SK-MEL-5 (cell line): Measurements from ENCODE around the gene MS4A18. TPM values are rescaled to one million over a fixed set of nuclear protein-coding genes. Genes with fewer than 3 reads are reported as not detected.
"Not testable (repeated sequence)": the region's sequence is repeated elsewhere in the genome, so short reads cannot be mapped to it uniquely, and the experiment has no call there.

Source experiments
- DNase-seq: peaks from one replicate; pipeline ENCODE4 v3.0.0-alpha.2; 2016; ENCODE audit warnings: low read depth, low spot score
- in situ Hi-C: cut with HindIII; loops from 2 replicates; pipeline ENCODE4 v1.10.0; 2016; ENCODE audit warnings: low sequenced_read_pairs, high pct_unique_total_duplicates, low pct_unique_long_range_greater_than_20kb
- total RNA-seq: library from RNA; depleted of rRNA; stranded (reverse); fragments of >200 nt; shearing (Covaris generic); gene quantifications from 2 replicates; pipeline ENCODE4 v1.2.3, GENCODE V29; 2014

The MS4A18 gene
- total RNA-seq, 1 experiment from 2014 or later = not detected

- DNase-seq, in situ Hi-C loops: not testable (repeated sequence)
These were observed 35.1 kb downstream of the MS4A18 start for GRCh38 chr11:60759438-60760225.

DNA sequence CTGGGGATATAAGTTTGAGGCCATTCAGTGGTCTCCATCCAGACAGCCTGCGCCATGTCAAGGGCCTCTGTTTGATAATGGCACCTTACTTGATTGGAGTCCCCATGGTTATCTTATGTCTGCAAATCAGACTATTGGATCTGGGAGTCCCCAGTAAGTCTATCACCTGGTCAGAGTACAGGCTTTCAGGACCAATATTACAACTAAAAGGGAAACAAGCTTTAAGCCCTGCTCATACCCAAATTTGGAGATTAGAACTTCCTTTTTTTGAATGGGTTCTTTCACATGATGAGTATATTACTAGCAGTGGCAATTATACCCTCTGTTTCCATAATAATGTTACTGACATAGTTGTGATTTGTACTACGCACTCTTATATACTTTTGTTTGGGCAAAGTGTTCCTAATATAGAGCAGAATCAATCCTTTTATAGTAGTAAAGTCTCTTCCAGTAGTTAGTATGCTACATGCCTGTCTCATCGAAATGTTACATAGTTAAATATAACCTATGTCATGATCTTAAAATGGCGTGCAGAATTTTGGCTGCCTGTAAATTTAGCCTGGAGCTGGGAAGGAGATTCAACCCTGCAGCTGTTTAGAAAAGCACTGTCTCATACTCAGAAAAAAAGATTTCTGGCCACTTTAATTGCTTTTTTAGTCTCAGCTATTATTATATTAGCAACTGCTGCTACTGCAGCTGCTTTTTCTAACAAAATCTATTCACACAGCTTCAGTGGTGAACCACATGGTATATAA, 37.1 kb downstream of the MS4A18 start:
- DNase-seq = no peak

DNA sequence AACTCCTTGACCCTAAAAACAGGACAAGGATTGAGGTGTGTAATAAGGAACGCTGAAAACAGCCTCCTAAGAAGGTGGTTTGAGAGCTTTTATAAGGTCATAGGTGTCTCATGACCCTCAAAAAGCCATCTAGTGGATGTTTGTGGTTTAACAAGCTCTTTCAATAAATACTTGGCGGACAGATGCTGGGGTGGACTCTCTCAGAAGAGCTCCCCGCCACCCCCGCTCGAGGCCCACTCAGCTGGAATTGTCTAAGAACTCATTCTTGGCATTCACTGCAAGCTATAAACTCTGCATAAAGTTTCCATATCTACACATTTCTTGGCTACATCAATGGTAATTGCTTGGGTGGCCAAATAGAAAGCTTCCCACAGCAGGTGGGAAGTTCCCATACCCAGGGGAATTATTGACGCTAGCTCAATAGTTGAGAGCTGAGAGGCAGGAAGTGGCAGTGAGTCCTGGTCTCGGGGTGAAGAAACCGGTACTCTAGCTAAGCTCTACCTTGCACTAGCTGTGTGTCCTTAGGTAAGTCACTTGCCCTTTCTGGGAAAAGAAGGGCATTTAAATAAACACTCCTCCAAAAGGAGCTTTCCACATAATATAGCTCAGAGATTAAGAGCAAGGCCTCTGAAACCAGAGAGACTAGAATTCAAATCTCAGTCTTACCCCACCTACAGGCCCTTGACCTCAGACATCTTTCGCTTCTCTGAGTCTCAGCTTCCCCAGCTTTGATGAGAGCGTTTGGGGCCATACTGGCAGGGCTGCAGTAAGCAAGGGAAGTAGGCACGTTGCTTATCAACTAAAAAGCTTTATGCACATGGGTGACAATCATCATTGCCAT, 38.6 kb downstream of the MS4A18 start:
- DNase-seq = peak; percentile 55
- in situ Hi-C loops = no loop called here

More for the DNA sequence above, 37.1 kb downstream of the MS4A18 start:
- in situ Hi-C loops = no loop called here

DNA sequence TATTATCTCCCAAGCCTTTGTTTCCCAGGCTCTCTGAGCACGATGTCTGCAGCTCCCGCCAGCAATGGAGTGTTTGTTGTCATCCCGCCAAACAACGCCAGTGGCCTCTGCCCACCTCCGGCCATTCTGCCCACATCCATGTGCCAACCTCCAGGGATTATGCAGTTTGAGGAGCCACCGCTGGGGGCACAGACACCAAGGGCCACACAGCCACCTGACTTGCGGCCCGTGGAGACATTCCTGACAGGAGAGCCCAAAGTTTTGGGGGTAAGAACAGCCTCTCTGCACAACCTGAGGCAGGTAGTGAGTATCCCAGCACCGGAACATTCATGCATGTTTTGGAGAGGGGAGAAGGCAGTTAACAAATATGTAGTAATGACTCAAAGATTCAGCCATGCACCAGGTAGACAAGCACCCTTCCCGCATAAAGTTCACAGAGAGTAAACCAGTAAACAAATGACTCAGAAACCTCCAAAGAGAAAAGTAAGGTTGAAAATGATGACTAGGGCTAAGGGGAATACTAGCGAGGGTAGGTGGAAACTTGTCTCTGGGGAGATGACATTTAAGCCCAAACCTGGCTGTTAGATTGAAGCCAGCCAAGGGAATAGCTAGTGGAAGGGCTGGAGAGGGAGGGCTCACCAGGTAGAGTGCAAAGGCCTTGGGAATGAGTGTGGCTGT, 39.3 kb downstream of the MS4A18 start:
- DNase-seq = peak; percentile 15
- in situ Hi-C loops = no loop called here

DNA sequence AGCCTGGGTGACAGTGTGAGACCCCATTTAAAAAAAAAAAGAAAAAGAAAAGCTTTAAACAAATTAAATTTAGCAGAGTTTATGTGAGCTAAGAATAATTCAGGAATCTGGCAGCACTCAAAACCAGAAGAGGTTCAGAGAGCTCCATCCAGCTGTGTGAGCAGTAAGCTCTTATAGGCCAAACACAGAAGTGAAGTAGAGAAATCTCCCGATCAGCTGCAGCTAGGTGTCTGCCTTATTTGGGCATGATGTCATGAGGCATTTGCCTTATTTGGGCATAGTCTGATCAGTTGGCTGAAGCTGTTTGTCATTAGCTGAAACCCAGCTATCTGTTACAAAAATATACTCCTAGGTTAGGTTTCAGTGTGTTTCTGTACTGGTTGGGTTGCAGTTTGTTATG, 40.4 kb downstream of the MS4A18 start:
- in situ Hi-C loops = no loop called here
- DNase-seq = no peak

DNA sequence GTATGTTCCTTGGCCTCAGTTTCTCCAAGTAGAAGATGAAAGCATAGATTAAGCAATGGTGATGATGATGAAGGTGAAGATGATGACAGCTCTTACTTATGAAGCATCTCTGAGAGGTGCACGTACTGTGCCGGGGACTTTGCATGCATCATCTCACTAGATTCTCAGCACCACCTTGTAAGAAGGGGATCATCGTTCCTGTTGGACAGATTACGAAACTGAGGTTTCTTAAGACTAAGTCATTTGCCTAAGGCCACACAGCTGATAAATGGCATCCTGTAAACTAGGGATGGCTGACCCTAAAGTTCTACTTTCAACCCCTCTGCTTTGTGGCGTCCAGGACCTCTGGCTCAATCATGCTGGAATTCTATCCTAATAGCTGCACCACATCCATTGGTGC, 40.8 kb downstream of the MS4A18 start:
- in situ Hi-C loops = no loop called here
- DNase-seq = no peak

- DNase-seq = no peak
- in situ Hi-C loops = no loop called here
These were observed 42.0 kb downstream of the MS4A18 start for GRCh38 chr11:60766547-60766946.

DNA sequence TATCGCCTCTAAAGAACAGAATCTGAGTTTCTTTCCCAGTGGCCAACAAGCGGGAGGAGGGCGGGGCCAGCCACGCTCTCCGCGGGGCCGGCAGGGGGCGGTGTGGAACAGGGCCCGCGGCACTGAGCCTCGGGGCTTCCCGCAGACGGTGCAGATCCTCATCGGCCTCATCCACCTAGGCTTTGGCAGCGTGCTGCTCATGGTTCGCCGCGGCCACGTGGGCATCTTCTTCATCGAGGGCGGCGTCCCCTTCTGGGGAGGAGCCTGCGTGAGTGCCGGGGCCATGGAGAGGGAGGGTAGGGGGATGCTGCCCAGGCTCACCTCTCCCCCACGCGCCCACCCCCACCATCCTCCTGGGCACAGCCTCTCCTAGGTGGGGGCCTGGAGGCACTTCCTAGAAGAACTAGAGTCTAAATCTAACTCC, 42.9 kb downstream of the MS4A18 start:
- in situ Hi-C loops = no loop called here
- no peak for DNase-seq

- no peak for DNase-seq
These were observed 43.7 kb downstream of the MS4A18 start for GRCh38 chr11:60768202-60768601.

GRCh38 chr11:60769273-60769672, 44.8 kb downstream of the MS4A18 start:
- DNase-seq = no peak
- in situ Hi-C loops = no loop called here

More at GRCh38 chr11:60768202-60768601, 43.7 kb downstream of the MS4A18 start:
- in situ Hi-C loops = no loop called here

DNA sequence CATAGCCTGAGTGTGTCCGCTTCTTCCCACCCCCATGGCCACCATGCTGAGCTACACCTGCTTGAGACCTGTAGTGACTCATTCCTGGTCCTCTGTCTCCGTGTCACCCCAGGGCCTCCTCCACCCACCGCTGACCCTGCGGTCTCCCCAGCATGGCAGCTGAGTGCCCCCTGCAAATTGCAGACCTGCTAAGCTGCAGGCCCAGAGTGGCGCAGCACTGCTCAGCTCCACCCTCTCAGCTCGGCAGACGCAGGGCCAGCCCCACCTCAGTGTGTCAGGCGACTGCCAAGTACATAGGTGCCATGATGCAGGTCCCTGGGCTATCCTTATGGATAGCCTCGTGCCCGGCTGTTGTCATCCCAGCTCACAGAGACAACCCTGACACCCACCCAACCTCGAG, 45.3 kb downstream of the MS4A18 start:
- DNase-seq = no peak
- in situ Hi-C loops = no loop called here

DNA sequence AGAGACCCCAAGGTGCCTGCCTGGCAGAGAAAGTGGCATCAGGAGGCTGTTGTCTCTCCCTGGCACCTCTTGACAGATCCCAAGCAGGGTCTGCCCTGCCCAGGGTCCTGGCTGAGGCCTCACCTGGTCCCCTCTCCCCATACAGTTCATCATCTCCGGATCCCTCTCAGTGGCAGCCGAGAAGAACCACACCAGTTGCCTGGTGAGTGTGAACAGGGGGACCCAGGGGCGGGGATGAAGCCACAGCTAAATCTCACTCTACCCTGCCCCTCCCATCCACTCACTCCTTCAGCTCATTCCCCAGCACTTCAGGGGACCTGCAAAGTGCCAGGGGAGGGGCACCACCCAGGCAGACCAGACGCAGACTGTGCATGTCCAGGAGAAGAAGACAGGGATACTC, 46.6 kb downstream of the MS4A18 start:
- in situ Hi-C loops = no loop called here

DNA sequence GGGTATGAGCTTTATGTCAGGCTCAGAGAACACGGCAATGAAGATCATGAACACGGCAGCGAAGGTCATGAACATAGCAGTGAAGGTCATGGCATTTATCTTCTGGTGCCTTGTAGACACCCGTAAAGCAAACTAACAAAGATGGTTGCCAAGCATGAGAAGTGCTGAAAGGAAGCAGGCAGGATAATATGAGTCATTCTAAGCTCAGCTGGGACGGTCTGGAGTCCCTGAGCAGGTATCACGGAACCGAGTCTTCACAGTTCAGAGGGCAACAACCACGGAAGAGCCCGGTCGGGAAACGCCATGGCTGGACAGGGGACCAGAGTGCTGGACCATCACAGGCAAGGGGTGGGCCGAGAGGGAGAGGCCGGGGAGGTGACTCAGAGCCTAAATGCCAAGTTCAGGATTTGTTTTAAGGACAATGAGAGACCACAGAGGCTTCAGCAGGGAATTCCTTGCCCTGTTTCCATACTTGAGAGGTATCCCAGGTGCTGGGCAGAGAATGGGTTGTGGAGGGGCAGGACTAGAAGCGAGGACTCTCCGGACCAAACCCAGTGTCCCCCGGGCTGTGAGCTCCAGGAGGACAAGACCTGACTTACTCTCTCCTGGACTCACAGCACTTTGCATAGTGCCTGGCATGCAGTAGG, 47.5 kb downstream of the MS4A18 start:
- in situ Hi-C loops = no loop called here
- no peak for DNase-seq

More for the DNA sequence above, 46.6 kb downstream of the MS4A18 start:
- DNase-seq = no peak

GRCh38 chr11:60772666-60773065, 48.1 kb downstream of the MS4A18 start:
- in situ Hi-C loops = no loop called here
- DNase-seq = no peak

GRCh38 chr11:60774726-60775125, 50.2 kb downstream of the MS4A18 start:
- in situ Hi-C loops = no loop called here

GRCh38 chr11:60775420-60775961, 51.0 kb downstream of the MS4A18 start:
- peak; percentile 85 for DNase-seq
- in situ Hi-C loops = no loop called here

More at GRCh38 chr11:60774726-60775125, 50.2 kb downstream of the MS4A18 start:
- DNase-seq = no peak

- in situ Hi-C loops = no loop called here
- no peak for DNase-seq
These were observed 51.6 kb downstream of the MS4A18 start for GRCh38 chr11:60776167-60776566.
